ENCODE measurements around the gene MPRIP.

MPRIP gene

DNA sequence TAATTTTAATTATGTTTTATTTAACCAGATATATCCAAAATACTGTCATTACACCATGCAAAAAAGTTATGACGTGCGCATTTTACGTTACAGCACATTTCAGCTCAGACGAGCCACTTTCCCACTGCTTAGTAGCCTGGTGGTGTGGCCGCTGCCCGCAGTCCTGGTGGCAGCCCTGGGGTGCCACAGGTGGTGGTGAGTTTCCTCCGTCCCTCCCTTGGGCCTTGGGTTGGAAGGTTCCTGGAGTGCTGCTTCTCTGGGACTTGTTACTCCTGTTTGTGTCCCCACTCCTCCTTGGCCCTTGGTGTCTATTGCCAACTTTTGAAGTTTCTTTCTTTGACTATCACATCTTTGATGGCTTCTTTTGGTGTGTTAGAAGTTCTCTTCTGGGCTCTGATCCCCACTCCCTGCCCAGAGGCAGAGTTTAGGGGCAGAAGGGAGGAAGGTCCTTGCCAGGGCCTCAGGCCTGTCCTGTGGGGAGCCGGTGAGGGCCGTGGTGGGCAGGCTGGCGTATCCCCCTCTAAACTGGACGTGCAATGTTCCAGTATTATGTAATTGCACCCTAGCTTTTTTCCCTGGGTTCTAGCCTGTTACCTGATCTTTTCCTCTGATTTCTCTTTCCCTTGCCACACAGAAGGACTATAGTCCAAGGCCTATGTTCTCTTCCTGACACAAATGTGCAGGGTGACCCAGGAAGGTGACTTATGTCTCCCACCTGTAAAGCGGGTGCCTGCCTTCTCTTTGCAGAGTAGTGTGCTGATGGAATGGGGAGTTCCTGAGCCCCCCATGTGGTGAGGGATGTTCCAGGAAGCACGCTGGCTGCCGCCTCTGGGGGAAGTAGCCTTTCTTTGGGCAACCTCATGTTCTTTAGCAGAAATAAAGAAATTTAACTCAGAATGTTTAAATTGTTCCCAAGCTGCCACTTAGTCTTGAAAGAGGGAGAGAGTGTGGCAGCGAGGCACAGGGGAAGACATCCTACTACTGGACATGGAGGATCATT is 8.4 kb downstream of the MPRIP start:
- DNase-seq (ENCODE audit: low read depth), result no peak

DNA sequence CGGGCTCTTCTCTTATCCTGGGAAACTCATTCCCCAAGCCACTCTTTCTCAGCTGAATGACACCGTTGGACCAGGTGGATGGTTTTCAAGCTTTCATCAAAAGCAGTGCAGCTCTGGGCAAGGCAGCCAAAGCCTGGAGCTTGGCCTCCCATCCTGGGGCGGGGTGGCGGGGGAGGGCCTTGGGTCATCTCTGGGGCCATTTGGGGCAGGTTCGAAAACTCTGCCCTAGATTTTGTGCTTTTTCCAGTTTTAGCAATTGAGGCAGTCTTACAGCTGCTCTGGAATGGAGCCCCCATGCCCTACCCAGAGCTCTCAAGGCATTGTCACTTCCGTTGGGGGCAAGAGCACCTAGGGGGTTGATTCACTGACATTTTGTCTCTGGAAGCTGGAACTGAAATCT is 9.1 kb downstream of the MPRIP start:
- DNase-seq (ENCODE audit: low read depth), result no peak

DNA sequence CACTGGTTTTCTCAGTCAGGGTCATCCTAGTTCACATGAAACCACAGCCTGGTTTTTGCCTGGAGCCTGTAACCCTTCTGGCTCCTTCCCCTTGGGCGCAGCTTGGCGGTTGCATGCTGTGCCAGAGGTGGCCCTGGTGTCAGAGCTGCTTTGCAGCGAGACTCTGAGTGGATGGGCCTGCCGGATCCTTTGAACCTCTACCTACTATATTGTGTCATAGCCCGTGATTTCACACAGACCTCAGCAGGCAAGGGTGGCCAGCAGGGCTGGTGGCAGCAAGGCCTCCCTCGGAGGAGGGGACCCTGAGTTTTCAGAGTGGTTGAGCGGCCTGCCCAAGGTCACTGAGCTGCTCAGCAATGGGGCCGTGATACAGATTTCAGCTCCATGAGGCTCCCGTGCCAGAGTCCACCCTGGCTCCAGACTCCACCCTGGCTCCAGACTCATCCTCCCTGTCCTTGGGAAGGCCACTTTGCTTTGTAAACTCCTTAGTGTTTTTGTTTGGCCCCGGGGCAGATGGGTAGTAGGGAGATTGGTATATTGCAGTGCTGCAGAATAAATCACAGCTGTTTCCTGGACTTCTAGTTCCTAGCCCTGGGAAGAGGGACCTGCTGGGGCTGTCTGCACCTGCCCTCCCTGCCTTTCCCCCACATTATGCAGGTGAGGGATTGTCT is 9.7 kb downstream of the MPRIP start:
- no peak for DNase-seq (ENCODE audit: low read depth)

DNA sequence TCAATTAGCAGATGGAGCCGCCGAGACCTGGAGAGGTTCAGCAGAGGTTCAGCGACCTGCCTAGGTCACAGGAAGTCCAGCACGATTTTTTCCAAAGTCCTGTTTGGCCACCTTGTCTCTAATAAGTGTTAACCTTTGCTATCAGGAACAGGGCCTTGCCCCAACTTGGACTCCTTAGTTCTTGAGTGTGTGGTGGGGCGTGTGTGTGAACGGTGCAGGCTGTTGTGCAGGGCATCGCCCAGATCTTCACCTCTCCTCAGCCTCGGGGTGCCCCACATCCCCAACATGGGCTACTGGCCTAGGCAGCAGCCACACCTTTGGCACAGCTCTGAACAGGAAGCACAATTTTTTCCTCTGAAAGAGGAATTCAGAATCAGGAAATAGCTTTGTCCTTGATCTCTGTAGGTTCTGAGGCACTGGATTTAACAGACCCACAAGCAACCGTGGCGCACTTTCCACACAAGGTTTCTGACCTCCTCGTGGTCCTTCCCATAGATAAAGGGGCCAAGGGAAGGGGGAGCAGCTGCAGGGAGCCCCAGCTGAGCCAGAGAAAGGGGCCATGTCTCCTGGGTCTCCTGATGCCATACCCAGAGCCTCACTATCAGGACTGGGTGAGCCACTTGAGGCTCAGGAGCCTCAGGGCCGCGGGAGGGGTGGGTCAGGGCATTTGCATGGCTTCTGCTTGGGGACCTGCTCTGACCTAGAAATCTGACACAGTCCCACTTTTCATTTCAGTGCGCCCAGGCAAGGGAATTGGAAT is 10.4 kb downstream of the MPRIP start:
- no peak for DNase-seq (ENCODE audit: low read depth)

DNA sequence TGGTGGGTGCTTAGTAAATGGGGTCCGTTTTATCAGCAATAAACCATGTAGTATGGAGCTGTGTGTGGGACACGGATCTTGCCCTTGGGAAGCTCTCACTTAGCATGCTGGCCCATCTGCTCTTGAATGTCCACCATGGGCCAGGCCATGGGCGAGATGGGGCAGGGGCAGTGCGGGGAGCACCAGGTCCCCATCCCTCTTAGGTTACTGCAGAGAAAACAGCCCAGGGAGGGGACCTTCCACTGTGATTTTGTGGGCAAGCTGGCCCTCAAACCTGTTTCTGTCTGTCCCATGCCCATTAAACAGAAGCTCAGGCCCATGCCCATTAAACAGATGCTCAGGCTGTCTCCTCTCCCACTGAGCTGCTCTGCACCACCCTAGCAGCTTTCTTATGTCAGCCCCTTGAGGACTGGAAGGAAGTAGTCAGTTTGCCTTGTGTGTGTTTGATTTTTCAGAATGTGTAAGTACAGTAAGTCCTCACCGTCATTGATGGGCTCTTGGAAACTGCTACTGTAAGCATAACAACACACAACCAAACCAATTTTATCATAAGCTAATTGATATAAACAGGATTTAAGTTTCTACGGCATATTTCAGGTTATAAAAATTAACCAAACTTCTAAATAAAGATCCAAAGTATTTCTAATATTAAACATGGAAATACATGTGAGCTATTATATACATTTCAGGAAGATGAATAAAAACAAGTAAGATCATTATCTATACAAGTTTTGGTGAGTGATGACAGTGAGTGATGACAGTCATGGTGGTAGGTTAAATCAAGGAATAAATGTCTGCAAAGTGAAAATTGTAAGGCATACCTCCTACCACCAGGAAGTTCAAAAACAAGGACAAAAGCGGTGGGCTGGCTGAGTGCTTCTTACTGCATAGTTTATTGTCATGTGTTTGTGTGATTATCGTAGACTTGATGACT is 11.5 kb downstream of the MPRIP start:
- DNase-seq (ENCODE audit: low read depth), result no peak

DNA sequence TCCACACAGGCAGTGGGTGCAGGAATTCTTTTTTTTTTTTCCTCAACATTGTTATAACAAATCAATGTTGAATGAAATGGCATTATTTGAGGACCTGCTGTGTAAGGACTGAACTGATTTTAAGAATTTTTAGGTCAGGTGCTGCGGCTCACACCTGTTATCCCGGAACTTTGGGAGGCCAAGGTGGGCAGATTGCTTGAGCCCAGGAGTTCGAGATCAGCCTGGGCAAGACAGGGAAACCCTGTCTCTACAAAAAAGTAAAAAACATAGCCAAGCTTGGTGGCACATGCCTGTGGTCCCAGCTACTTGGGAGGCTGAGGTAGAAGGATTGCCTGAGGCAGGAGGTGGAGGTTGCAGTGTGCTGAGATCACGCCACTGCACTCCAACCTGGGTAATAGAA is 12.4 kb downstream of the MPRIP start:
- DNase-seq (ENCODE audit: low read depth), result no peak

DNA sequence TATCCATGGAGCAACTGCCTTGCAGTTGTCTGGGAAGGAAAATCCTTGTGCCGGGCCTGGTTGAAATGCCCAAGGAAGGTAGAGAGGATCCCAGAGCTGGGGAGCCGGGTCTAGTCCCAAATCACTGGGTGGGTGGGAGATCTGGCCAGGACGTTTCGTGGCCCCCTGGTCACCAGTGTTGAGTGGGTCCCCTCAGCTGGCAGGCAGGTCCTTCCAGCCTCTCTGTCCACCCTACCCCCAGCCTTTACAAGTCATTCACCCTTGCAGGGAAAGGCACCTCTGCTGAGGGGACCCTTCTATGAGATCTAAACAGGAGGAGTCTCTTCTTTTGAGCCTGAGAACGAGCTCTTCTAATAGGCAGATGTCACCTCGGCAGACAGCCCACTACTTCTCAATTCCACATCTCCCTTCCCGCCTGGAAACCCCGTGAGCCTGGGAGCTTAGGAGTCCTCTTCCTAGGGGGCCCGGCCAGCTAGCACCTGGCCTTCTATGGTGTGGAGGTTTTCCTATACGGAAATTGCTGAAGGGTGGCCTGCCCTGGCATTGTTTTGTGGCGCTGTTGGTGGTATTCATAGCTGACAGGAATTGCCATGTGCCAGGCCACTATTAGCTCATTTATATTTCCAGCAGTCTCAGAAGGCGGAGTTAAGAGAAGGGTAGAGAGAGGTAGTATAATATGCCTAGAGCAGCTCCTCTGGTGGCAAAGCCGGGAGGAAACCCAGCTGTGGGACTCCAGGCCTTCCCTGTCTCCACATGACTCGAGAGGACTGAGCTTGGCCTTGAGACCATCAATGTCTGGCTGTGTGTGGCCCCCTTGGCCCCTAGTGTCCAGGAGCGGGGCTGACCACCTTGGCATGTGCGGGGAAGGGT is 13.3 kb downstream of the MPRIP start:
- DNase-seq (ENCODE audit: low read depth), result no peak

DNA sequence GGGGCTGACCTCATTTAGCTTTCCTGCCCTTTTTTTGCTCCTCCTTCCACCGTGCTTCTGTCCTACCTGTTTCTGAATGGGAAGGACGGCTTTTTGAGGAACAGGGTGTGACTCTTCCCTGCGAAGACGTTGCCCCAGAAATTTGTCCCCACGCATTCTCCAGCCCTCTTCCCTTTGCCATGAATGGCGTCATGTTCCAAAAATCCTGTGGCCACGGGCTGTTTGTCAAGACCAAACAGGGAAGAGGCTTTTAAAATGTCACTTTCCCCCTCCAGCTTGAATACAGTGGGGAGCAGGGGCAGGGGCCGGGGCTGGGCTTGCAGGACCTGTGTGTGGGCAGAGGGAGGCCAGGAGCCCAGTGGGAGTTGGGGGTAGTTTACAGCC is 13.9 kb downstream of the MPRIP start:
- DNase-seq (ENCODE audit: low read depth), result no peak

DNA sequence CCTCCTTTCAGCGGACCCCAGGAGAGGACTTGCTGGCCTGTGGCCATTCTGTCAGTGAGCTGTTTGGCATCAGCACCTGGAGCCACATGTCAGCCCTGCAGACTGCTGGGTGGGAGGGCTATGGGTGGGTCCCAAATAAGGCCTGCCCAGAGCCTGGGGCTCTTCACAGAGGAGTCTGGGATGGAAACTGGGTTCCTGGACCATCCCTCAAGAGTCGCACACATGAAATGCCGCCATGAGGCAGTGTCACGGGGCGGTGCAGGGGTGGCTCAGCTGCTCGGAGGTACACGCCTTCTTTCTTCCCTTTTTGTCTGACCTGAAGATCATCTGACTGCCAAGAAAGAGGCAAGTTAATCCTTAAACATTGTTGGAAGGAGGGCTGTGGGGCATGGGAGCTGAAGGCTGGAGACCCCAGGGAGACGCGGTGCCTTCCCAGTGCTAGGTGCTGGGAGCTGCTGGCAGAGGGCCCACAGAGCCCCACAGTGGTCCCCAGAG is 14.8 kb downstream of the MPRIP start:
- DNase-seq (ENCODE audit: low read depth), result no peak

DNA sequence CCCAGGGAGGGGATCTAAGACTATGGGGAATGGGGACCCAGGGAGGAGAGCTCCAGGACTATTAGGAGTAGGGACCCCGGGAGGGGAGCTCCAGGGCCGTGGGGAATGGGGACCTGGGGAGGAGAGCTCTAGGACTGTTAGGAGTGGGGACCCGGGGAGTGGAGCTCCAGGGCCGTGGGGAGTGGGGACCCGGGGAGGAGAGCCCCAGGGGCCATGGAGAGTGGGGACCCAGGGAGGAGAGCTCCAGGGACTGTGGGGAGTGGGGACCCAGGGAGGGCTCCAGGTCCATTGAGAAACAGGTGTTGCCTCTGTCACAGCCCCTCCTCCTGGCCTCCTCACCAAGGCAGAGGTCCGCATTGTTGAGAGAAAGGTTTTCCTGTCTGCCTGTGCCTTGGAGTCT is 16.0 kb downstream of the MPRIP start:
- DNase-seq (ENCODE audit: low read depth), result no peak

DNA sequence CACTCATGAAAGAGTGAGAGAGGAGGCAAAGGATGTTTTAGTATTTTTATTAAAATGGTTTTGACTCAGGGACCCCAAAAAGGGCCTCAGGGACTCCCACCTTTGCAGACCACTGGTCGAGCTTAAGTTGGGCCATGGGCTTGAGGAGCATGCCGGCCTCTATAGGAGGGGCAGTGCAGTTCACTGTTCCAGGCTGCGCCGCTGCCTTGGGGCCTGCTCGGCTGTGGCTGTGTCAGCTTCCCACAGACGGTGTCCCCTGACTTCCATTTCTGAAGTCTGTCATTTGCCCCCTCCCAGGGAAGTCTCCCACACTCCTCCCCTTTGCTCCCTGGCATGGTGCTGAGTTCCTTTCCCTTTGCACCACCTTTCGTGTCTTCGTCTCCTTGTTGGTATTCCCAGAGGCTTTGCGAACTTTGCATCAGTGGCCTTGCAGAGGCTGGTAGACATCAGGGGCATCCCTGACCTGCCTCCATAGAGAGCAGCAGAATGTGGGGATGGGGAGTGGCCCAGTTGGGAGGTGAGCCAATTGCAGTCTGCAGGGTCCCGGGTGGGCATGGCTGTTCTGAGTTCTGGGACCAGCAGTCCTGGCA is 17.1 kb downstream of the MPRIP start:
- DNase-seq (ENCODE audit: low read depth), result no peak

DNA sequence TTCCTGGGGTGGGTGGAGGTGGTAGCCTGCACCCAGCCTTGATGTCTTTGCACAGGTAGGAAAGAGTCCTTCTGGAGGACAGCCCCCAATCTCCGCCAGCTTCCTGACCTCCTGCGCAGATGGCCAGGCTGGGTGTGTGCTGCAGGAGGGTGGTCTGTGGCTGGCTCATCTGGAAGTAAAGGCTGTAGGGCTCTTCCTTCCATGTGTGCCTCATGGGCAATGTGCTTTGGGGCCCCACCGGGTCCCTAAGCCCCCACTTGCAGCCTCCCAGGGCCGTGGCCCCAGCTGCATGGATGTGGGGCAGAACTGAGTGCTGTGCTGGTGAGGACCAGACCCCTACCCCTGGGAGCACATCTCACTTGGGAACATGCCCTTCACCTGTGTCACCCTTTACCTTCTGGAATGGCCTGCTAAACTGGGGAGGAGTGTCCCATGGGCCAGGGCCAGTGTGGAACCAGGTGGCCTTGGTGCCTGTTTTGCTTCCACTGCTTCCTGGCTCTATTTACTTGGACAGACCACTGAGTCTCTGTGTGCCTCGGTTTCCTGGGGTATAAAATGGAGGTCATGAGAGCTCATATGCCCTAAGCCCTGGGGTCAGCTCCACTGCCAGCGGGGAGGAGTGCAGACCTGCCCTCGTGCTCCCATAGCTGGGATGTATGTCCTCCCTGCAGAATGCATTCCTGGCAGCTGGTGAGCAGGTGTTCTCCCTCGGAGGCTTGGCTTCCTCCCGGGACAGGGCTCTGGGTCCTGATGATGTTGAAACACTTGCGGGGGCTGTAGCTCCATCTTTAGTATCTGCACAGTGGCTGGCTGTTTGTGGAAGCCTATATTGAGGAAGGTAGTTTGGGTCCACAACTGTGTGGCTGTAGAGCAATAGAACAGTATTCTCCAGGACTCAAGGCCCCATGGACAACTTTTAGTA is 18.0 kb downstream of the MPRIP start:
- no peak for DNase-seq (ENCODE audit: low read depth)

DNA sequence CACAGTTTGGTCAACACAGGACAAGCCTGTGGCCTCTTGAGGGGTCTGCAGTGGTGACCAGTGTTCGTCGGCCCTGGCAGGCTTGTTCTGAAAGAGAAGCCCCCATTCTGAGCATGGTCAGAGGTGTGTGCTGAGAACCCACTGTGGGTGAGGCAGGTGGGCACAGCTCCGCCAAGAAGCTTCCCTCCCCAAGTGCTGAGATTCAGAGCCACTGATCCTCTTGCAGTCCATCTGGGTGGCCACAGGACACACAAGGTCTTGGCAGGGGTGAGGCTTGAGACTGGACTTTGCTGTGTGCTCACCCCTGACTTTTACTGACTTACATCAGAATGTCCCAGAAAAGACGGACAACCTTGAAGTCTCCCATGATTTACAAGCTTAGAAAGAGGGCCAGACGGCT is 18.7 kb downstream of the MPRIP start:
- DNase-seq (ENCODE audit: low read depth), result no peak

DNA sequence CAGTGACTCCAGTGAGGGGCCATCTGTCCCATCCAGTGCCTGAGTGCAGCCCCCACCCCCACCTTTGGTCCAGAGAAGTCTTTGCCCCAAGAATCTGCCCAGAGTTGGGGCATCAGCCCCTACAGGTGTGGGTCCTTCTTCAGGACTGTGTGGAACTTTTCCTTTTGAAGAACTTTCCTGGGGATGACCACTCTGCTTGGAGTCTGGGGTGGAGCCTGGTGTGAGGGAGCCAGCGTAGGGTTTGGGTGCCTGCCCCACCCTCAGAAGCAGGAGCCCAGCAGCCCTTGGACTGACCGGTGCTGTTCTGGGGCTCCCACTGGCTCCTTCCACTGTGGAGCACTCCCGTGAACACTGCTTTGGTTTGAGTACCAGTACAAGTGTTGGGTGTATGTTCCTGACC is 19.3 kb downstream of the MPRIP start:
- no peak for DNase-seq (ENCODE audit: low read depth)

DNA sequence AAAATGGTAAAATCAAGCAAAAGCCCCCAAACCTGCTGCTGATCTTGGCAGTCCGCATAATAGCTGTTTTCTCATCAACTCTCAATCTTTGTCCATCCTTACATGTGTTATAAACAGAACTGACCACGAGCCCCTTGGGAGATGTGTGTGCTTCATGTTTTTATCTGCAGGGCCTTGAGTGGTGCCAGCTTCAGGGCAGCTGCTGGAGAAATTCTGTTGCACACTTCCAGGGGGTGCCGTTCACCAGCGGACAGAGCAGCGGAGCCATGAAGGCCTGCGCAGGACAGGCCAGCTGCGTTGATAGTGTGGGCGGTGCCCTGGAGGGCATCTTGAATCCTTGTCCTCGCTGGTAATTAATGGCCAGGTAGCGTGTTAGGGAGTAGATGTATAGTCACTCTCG is 20.1 kb downstream of the MPRIP start:
- DNase-seq (ENCODE audit: low read depth), result no peak

DNA sequence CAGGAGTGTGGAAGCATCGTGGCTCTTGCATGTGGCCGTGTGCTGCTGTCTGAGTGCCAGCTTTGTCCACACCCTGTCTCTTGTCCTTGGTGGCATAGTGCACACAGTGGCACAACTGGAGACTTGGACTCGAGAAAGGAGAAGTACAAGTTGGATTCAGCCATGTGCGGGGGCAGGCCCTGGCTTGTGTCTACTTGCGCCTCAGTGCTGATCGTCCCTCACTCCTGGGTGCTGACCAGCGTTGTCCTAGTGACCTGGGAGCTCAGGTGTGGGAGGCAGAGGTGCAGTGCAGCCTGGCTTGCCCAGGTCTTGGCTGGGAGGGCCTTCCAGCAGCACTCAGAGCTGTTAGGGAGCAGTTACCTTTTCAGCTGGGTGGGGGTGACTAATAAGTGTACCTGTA is 20.6 kb downstream of the MPRIP start:
- no peak for DNase-seq (ENCODE audit: low read depth)

DNA sequence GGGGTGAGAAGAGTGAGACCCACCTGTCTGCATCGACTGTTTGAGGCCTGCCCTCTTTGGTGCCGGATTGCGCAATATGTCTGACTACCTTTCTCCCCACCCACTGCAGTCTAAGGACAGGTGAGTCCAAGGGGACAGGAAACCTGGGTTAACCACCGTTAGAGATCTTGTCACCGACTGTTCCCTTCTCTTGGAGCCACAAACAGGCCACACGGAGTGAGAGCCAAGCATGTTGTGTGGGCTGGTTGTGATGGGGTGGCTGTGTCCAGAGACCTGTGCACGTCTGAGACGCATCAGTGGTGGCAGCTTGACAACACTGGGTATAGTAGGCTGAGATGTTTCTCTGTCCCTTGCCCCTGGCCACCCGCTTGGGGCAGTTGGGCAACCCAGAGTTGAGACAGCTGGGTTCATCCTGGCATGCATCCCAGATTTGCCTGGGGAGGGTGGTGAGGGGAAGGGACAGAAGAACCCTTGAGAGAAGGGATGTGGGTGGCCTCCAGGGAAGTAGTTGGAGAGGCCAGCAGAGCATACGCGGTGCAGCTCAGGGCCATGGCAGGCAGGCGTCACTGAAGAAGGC is 21.4 kb downstream of the MPRIP start:
- DNase-seq (ENCODE audit: low read depth), result no peak

DNA sequence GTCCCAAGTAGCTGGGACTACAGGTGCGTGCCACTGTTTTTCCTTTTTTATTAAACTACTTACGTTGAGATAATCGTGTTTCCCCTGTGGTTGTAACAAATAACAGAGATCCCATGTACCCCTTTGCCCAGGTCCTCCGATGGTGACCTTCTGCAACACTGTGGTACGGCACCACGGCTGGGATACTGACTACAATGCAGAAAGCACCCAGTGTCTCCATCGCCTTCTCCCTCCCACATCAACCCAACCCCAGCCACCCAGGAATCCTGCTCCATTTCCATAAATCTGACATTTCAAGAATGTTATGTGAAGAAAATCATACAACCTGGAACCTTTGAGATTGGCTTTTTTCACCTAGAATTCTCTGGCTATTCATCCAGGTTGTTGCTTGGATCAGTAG is 22.1 kb downstream of the MPRIP start:
- no peak for DNase-seq (ENCODE audit: low read depth)

DNA sequence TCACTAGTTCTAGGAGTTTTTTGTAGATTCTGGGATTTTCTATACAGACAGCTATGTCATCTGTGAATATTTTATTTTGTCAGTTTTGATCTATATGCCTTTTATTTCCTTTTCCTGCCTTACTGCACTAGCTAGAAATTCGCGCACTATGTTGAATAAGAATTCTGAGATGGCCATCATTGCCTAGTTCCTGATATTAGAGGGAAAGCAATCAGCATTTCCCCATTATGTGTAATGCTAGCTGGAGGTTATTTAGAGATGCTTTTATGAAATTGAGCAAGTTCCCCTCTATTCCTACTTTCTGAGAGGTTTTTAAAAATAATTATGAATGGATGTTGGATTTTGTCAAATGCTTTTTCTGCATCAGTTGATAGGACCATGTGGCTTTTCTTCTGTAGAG is 23.8 kb downstream of the MPRIP start:
- DNase-seq (ENCODE audit: low read depth), result no peak

Measured in stimulated activated CD8-positive, alpha-beta memory T cell treated with anti-CD3 and anti-CD28 coated beads, Interleukin-4, amount 100 ng/mL, for 24 hours (primary cell).